ENCODE results near the gene METAP2. TPM values are rescaled to one million over a fixed set of nuclear protein-coding genes. Genes with fewer than 3 reads are reported as not detected.

The METAP2 gene
- total RNA-seq, 1 experiment from 2014 or later = 112 TPM

- TF ChIP-seq AFF4 (CRISPR knock-in tag; IDR thresholded peaks at IDR 0.05; ENCODE audit: borderline replicate concordance) (peak; percentile 87; the same call in 1 of the 2 replicates), E2F1 (CRISPR knock-in tag; IDR thresholded peaks at IDR 0.05) (0 out of 2 replicates have a peak, but pooled peaks have one; percentile 32)
Observed at GRCh38 chr12:95551305-95551704, 77.4 kb downstream of the METAP2 start, which contains the start of gene USP44 (continued).

GRCh38 chr12:95551913-95552516 lies 78.1 kb downstream of the METAP2 start:
- H3K4me1 Mint-ChIP-seq = peaks cover 46% of the 10 kb centered on the region
- H3K27ac Mint-ChIP-seq = peak overlapping the region; percentile 99
- no peak for ATAC-seq
- ChIA-PET CTCF (interaction anchor here (2.1 kb wide), 1 partner anchor 21 kb away, joined by 5 read pairs; no protein-coding TSS in a partner anchor), POLR2A (interaction anchor here (0.9 kb wide), 1 partner anchor 16 kb away, joined by 4 read pairs; no protein-coding TSS in a partner anchor)
- H3K4me3 Mint-ChIP-seq = peak overlapping the region; percentile 91
- 0 out of 2 replicates have a peak, but pooled peaks cover 4% of the 10 kb centered on the region for H3K9me3 Mint-ChIP-seq
- peaks cover 10% of the 10 kb centered on the region for H3K36me3 Mint-ChIP-seq
- H3K27me3 Mint-ChIP-seq (ENCODE audit: low read depth) = no peaks in the 10 kb centered on the region
- TF ChIP-seq PREB (CRISPR knock-in tag; IDR thresholded peaks at IDR 0.05; ENCODE audit: borderline replicate concordance) (no peak), CDX4 (CRISPR knock-in tag; IDR thresholded peaks at IDR 0.05; ENCODE audit: borderline replicate concordance) (no peak), TP53 (CRISPR knock-in tag; IDR thresholded peaks at IDR 0.05) (no peak)
- DNase-seq (ENCODE audit: low spot score) = no peak

GRCh38 chr12:95553197-95553943 lies 79.4 kb downstream of the METAP2 start:
- CTCF ChIA-PET = interaction anchor here (0.7 to 2.1 kb wide), 3 partner anchors 19 to 1082 kb away, joined by 3 to 8 read pairs (median 5); no protein-coding TSS in a partner anchor

More at GRCh38 chr12:95553197-95553943, 79.4 kb downstream of the METAP2 start:
- DNase-seq (ENCODE audit: low spot score) (no peak), ATAC-seq (no peak)
- Mint-ChIP-seq H3K4me1 (peaks cover 40% of the 10 kb centered on the region), H3K4me3 (peak overlapping the region; percentile 91), H3K27me3 (ENCODE audit: low read depth) (no peaks in the 10 kb centered on the region), H3K9me3 (0 out of 2 replicates have a peak, but pooled peaks cover 4% of the 10 kb centered on the region), H3K27ac (peak overlapping the region; percentile 84), H3K36me3 (peaks cover 7% of the 10 kb centered on the region)
- no peak for TF ChIP-seq CREM (CRISPR knock-in tag; IDR thresholded peaks at IDR 0.05)
- TF ChIP-seq ZBTB21 (CRISPR knock-in tag; IDR thresholded peaks at IDR 0.05; ENCODE audit: borderline replicate concordance) = no peak
- TF ChIP-seq ZNF671 (CRISPR knock-in tag; IDR thresholded peaks at IDR 0.05) = no peak
- TF ChIP-seq ETV6 (CRISPR knock-in tag; IDR thresholded peaks at IDR 0.05) = no peak
- TF ChIP-seq GRHL2 (CRISPR knock-in tag; IDR thresholded peaks at IDR 0.05; ENCODE audit: insufficient replicate concordance, severe bottlenecking) = no peak
- no peak for TF ChIP-seq E2F4 (CRISPR knock-in tag; IDR thresholded peaks at IDR 0.05; ENCODE audit: borderline replicate concordance, low read depth)
- no peak for TF ChIP-seq TEAD1 (CRISPR knock-in tag; IDR thresholded peaks at IDR 0.05)
- no peak for TF ChIP-seq ATF3 (CRISPR knock-in tag; conservative IDR thresholded peaks at IDR 0.05)
- POLR2A ChIA-PET = interaction anchor here (0.9 kb wide), 1 partner anchor 17 kb away, joined by 4 read pairs; no protein-coding TSS in a partner anchor

Data from WTC11 (cell line).